Esophagus squamous epithelium (tissue), 4 donors: Measurements from ENCODE around the gene GPR21.

Experiments used
- CTCF ChIP-seq, 6 experiments: fragments of 450-650 bp in 4 of 6; fragments of 200-600 bp in 2 of 6; sonication (generic) in 2 of 6; IDR thresholded peaks; one replicate each; pipeline ENCODE4 v1.5.1; 2016 to 2019; ENCODE audit warnings: antibody characterized with exemption in 6 of 6, mild to moderate bottlenecking in 4 of 6, moderate library complexity in 4 of 6
- POLR2A ChIP-seq, 4 donors: fragments of 450-650 bp; IDR thresholded peaks; one replicate each; pipeline ENCODE4 v1.6.1; 2017; ENCODE audit warnings: antibody characterized with exemption in 4 of 4, mild to moderate bottlenecking in 4 of 4, moderate library complexity in 3 of 4

GRCh38 chr9:123062351-123063176 lies 29.1 kb downstream of the GPR21 start:
- TF ChIP-seq POLR2A (IDR thresholded peaks at IDR 0.05) (no peak), CTCF (IDR thresholded peaks at IDR 0.05) (no peak)
